ENCODE data around the gene PPP1R8. TPM values are rescaled to one million over a fixed set of nuclear protein-coding genes. Genes with fewer than 3 reads are reported as not detected.

PPP1R8 gene
- total RNA-seq, 1 experiment from 2014 or later: 39.5 TPM

- no peak for TF ChIP-seq PRDM15 (CRISPR knock-in tag; IDR thresholded peaks at IDR 0.05)
- peak; percentile 68; the same call in 1 of the 2 replicates for TF ChIP-seq HMGXB4 (CRISPR knock-in tag; IDR thresholded peaks at IDR 0.05)
- TF ChIP-seq ZNF532 (CRISPR knock-in tag; IDR thresholded peaks at IDR 0.05; ENCODE audit: borderline replicate concordance): no peak
- TF ChIP-seq, protein P1, sequence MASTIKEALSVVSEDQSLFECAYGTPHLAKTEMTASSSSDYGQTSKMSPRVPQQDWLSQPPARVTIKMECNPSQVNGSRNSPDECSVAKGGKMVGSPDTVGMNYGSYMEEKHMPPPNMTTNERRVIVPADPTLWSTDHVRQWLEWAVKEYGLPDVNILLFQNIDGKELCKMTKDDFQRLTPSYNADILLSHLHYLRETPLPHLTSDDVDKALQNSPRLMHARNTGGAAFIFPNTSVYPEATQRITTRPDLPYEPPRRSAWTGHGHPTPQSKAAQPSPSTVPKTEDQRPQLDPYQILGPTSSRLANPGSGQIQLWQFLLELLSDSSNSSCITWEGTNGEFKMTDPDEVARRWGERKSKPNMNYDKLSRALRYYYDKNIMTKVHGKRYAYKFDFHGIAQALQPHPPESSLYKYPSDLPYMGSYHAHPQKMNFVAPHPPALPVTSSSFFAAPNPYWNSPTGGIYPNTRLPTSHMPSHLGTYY (CRISPR knock-in tag; IDR thresholded peaks at IDR 0.05): no peak
- no peak for TF ChIP-seq GTF2I (CRISPR knock-in tag; conservative IDR thresholded peaks at IDR 0.05)
- no peak; the same call in 1 of the 2 replicates for TF ChIP-seq TEAD4 (CRISPR knock-in tag; IDR thresholded peaks at IDR 0.05)
- no peak for TF ChIP-seq ZNF219 (CRISPR knock-in tag; IDR thresholded peaks at IDR 0.05; ENCODE audit: borderline replicate concordance)
- TF ChIP-seq ZNF263 (CRISPR knock-in tag; IDR thresholded peaks at IDR 0.05; ENCODE audit: low read depth): no peak
- no peak for TF ChIP-seq ATF1 (CRISPR knock-in tag; IDR thresholded peaks at IDR 0.05)
- no peak for TF ChIP-seq ZNF281 (CRISPR knock-in tag; IDR thresholded peaks at IDR 0.05)
- no peak for TF ChIP-seq IRF2 (CRISPR knock-in tag; IDR thresholded peaks at IDR 0.05; ENCODE audit: borderline replicate concordance, low read depth)
- TF ChIP-seq, protein P2, sequence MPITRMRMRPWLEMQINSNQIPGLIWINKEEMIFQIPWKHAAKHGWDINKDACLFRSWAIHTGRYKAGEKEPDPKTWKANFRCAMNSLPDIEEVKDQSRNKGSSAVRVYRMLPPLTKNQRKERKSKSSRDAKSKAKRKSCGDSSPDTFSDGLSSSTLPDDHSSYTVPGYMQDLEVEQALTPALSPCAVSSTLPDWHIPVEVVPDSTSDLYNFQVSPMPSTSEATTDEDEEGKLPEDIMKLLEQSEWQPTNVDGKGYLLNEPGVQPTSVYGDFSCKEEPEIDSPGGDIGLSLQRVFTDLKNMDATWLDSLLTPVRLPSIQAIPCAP (CRISPR knock-in tag; IDR thresholded peaks at IDR 0.05): no peak
- no peak; the same call in 1 of the 2 replicates for TF ChIP-seq USF1 (CRISPR knock-in tag; IDR thresholded peaks at IDR 0.05)
- no peak for TF ChIP-seq PRRX2 (CRISPR knock-in tag; IDR thresholded peaks at IDR 0.05)
- 0 out of 2 replicates have a peak, but pooled peaks have one; percentile 22 for TF ChIP-seq RELA (CRISPR knock-in tag; IDR thresholded peaks at IDR 0.05; ENCODE audit: borderline replicate concordance)
- TF ChIP-seq ESRRA (CRISPR knock-in tag; IDR thresholded peaks at IDR 0.05; ENCODE audit: borderline replicate concordance): peak; percentile 68; the same call in 1 of the 2 replicates
- no peak for TF ChIP-seq ZNF138 (CRISPR knock-in tag; conservative IDR thresholded peaks at IDR 0.05)
- no peak; the same call in 1 of the 2 replicates for TF ChIP-seq FOXP1 (CRISPR knock-in tag; IDR thresholded peaks at IDR 0.05; ENCODE audit: borderline replicate concordance)
- no peak for TF ChIP-seq CREB1 (CRISPR knock-in tag; IDR thresholded peaks at IDR 0.05)
- TF ChIP-seq, protein P3, sequence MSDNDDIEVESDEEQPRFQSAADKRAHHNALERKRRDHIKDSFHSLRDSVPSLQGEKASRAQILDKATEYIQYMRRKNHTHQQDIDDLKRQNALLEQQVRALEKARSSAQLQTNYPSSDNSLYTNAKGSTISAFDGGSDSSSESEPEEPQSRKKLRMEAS (CRISPR knock-in tag; IDR thresholded peaks at IDR 0.05): peak; percentile 26; the same call in 1 of the 2 replicates
- 0 out of 2 replicates have a peak, but pooled peaks have one; percentile 2 for TF ChIP-seq CREM (CRISPR knock-in tag; IDR thresholded peaks at IDR 0.05)
Measured at GRCh38 chr1:27830621-27831440, at the start of gene PPP1R8 (continued).

All from WTC11 (cell line).